Type B pancreatic cell (in vitro differentiated cells): ENCODE measurements around the gene PPIP5K1. TPM values are rescaled to one million over a fixed set of nuclear protein-coding genes. Genes with fewer than 3 reads are reported as not detected.

Experiments
- DNase-seq: peaks from one replicate; pipeline ENCODE4 v3.0.0; 2021; ENCODE audit warnings: mixed read lengths; ENCODE audit not compliant: unreplicated experiment; ENCODE audit errors: extremely low spot score
- H3K27ac Mint-ChIP-seq: 2 replicates; pipeline ENCODE4 v1.8.0; 2021; ENCODE audit warnings: mild to moderate bottlenecking, mixed read lengths
- H3K27me3 Mint-ChIP-seq: 2 replicates; pipeline ENCODE4 v1.8.0; 2021; ENCODE audit warnings: mixed read lengths
- H3K36me3 Mint-ChIP-seq: 2 replicates; pipeline ENCODE4 v1.8.0; 2021; ENCODE audit warnings: mixed read lengths
- H3K4me1 Mint-ChIP-seq: one replicate; pipeline ENCODE4 v1.8.0; 2021; ENCODE audit warnings: mixed read lengths; ENCODE audit not compliant: unreplicated experiment
- H3K4me3 Mint-ChIP-seq: 2 replicates; pipeline ENCODE4 v1.8.0; 2021; ENCODE audit warnings: mild to moderate bottlenecking, mixed read lengths
- H3K9me3 Mint-ChIP-seq: 2 replicates; pipeline ENCODE4 v1.8.0; 2021; ENCODE audit warnings: mixed read lengths
- total RNA-seq: library from RNA; stranded (reverse); gene quantifications from 2 replicates; pipeline ENCODE4 v1.2.1, GENCODE V29; 2021; ENCODE audit warnings: low replicate concordance
- TF ChIP-seq, protein P1 (sequence below): fragments of 200-600 bp; sonication (generic); conservative IDR thresholded peaks from 2 replicates; pipeline ENCODE4 v1.5.0; 2021; ENCODE audit warnings: antibody characterized with exemption, mild to moderate bottlenecking

The PPIP5K1 gene
- total RNA-seq, 1 donor from 2014 or later = 58.2 TPM

DNA sequence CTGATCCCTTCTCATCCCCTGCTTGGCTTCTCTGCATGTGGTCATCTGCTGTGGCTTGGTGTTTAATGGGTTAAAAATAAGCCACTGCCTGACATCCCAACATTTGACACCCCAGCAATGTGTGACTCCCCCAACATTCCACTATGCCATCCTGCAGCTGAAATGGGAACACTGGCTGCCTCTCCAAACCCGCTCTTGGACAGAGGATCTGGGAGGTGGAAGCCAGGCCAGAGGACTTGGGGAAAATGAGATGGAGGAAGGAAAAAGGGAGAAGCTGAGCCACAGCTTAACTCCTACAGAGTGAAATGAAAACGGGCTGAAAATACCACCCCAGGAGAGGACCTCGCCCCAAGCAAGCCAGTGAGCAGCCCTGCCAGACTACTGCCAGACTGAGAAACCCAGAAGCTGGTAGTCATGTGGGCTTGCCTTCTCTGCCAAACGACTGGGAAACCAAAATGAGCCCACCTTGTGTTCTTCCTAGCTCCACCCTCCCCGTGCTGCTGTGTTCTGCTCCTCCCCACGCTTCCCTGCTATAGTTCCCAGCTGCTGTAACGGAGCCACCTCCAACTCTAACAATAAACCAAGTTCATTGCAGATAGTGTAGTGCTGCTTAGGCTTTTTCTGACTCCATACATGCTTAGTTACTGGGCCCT lies 58.9 kb downstream of the PPIP5K1 start:
- Mint-ChIP-seq H3K36me3 (peaks cover 15% of the 10 kb centered on the region), H3K4me3 (no peak overlapping the region), H3K27ac (no peak overlapping the region), H3K27me3 (no peaks in the 10 kb centered on the region), H3K4me1 (peaks cover 9% of the 10 kb centered on the region), H3K9me3 (no peaks in the 10 kb centered on the region)
- TF ChIP-seq, protein P1, sequence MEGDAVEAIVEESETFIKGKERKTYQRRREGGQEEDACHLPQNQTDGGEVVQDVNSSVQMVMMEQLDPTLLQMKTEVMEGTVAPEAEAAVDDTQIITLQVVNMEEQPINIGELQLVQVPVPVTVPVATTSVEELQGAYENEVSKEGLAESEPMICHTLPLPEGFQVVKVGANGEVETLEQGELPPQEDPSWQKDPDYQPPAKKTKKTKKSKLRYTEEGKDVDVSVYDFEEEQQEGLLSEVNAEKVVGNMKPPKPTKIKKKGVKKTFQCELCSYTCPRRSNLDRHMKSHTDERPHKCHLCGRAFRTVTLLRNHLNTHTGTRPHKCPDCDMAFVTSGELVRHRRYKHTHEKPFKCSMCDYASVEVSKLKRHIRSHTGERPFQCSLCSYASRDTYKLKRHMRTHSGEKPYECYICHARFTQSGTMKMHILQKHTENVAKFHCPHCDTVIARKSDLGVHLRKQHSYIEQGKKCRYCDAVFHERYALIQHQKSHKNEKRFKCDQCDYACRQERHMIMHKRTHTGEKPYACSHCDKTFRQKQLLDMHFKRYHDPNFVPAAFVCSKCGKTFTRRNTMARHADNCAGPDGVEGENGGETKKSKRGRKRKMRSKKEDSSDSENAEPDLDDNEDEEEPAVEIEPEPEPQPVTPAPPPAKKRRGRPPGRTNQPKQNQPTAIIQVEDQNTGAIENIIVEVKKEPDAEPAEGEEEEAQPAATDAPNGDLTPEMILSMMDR = no peak
- no peak for DNase-seq

DNA sequence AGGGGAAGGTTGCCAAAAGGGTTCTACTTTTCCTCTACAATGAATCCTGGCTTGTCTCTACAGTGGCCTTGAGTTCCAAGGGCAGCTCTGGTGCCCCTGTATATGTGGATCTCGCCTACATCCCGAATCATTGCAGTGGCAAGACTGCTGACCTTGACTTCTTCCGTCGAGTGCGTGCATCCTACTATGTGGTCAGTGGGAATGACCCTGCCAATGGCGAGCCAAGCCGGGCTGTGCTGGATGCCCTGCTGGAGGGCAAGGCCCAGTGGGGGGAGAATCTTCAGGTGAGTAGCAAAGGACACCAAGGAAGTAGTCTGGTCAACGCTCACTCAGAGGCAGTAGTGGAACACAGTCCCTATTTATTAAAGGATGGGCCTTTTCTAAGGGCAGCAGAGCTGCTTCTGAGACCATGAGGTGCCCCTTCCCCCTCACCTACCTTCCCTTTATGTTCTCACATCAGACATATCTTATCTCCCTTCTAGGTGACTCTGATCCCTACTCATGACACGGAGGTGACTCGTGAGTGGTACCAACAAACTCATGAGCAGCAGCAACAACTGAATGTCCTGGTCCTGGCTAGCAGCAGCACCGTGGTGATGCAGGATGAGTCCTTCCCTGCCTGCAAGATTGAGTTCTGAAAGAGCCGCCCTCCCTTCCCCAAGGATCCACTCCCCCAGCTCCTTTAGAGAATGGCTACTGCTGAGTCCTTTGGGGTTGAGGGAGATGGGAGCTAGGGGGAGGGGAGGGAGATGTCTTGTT lies 60.2 kb downstream of the PPIP5K1 start:
- Mint-ChIP-seq H3K27ac (no peak overlapping the region), H3K9me3 (no peaks in the 10 kb centered on the region), H3K27me3 (no peaks in the 10 kb centered on the region), H3K4me1 (peaks cover 9% of the 10 kb centered on the region), H3K4me3 (no peak overlapping the region), H3K36me3 (peaks cover 19% of the 10 kb centered on the region)
- TF ChIP-seq, protein P1 = no peak
- no peak for DNase-seq

DNA sequence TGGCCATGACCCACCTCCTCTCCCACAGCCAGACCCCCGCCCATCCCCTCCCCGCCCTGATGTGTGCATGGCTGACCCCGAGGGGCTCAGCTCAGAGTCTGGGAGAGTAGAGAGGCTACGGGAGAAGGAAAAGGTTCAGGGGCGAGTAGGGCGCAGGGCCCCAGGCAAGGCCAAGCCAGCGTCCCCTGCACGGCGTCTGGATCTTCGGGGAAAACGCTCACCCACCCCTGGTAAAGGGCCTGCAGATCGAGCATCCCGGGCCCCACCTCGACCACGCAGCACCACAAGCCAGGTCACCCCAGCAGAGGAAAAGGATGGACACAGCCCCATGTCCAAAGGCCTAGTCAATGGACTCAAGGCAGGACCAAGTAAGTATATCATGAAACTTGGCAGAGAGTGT lies 60.9 kb downstream of the PPIP5K1 start:
- peaks cover 21% of the 10 kb centered on the region for H3K36me3 Mint-ChIP-seq
- no peaks in the 10 kb centered on the region for H3K27me3 Mint-ChIP-seq
- DNase-seq = no peak
- peaks cover 9% of the 10 kb centered on the region for H3K4me1 Mint-ChIP-seq
- no peak overlapping the region for H3K27ac Mint-ChIP-seq
- no peak overlapping the region for H3K4me3 Mint-ChIP-seq
- no peaks in the 10 kb centered on the region for H3K9me3 Mint-ChIP-seq
- TF ChIP-seq, protein P1 = no peak

DNA sequence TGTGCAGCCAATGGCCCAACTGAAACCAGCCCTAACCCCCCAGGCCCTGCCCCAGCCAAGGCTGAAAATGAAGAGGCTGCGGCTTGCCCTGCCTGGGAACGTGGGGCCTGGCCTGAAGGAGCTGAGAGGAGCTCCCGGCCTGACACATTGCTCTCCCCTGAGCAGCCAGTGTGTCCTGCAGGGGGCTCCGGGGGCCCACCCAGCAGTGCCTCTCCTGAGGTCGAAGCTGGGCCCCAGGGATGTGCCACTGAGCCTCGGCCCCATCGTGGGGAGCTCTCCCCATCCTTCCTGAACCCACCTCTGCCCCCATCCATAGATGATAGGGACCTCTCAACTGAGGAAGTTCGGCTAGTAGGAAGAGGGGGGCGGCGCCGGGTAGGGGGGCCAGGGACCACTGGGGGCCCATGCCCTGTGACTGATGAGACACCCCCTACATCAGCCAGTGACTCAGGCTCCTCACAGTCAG lies 61.4 kb downstream of the PPIP5K1 start:
- DNase-seq = no peak
- Mint-ChIP-seq H3K9me3 (no peaks in the 10 kb centered on the region), H3K4me1 (peaks cover 9% of the 10 kb centered on the region), H3K4me3 (no peak overlapping the region), H3K27me3 (no peaks in the 10 kb centered on the region), H3K27ac (no peak overlapping the region), H3K36me3 (peaks cover 22% of the 10 kb centered on the region)
- TF ChIP-seq, protein P1 = no peak

DNA sequence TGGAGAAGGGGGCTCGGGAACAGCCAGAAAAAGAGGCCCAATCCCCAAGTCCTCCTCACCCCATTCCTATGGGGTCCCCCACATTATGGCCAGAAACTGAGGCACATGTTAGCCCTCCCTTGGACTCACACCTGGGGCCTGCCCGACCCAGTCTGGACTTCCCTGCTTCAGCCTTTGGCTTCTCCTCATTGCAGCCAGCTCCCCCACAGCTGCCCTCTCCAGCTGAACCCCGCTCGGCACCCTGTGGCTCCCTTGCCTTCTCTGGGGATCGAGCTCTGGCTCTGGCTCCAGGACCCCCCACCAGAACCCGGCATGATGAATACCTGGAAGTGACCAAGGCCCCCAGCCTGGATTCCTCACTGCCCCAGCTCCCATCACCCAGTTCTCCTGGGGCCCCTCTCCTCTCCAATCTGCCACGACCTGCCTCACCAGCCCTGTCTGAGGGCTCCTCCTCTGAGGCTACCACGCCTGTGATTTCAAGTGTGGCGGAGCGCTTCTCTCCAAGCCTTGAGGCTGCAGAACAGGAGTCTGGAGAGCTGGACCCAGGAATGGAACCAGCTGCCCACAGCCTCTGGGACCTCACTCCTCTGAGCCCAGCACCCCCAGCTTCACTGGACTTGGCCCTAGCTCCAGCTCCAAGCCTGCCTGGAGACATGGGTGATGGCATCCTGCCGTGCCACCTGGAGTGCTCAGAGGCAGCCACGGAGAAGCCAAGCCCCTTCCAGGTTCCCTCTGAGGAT lies 62.0 kb downstream of the PPIP5K1 start:
- Mint-ChIP-seq H3K36me3 (peaks cover 22% of the 10 kb centered on the region), H3K27me3 (no peaks in the 10 kb centered on the region), H3K9me3 (no peaks in the 10 kb centered on the region), H3K27ac (no peak overlapping the region), H3K4me3 (no peak overlapping the region), H3K4me1 (peaks cover 9% of the 10 kb centered on the region)
- DNase-seq = no peak
- TF ChIP-seq, protein P1 = no peak
